ENCODE data around the gene DCDC1.

The DCDC1 gene

GRCh38 chr11:30908857-30909256 lies 460.7 kb downstream of the DCDC1 start:
- DNase-seq (ENCODE audit: low spot score) = no peak

DNA sequence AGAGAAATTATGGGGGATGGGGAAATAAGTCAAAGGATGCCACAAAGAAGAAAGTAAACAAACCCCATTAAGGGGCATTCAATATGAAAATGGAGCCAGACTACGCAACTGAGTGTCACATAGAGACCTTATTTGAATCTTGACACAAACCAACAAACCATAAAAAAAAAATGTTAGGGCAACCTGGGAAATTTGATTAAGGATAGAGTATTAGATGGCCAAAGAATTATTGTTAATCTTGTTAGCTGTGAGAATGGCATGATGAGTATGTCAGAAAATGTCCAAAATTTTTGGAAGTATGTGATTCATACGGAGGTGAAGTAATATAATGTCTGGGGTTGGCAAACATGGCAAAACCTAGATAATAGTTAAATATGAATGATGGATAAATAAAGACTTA lies 461.3 kb downstream of the DCDC1 start:
- DNase-seq (ENCODE audit: low spot score) = no peak

- DNase-seq (ENCODE audit: low spot score) = no peak
Measured at GRCh38 chr11:30902929-30903328, 466.6 kb downstream of the DCDC1 start.

- DNase-seq (ENCODE audit: low spot score) = no peak
Measured at GRCh38 chr11:30895046-30895445, 474.5 kb downstream of the DCDC1 start.

- DNase-seq (ENCODE audit: low spot score) = no peak
Measured at GRCh38 chr11:30893318-30893717, 476.2 kb downstream of the DCDC1 start.

DNA sequence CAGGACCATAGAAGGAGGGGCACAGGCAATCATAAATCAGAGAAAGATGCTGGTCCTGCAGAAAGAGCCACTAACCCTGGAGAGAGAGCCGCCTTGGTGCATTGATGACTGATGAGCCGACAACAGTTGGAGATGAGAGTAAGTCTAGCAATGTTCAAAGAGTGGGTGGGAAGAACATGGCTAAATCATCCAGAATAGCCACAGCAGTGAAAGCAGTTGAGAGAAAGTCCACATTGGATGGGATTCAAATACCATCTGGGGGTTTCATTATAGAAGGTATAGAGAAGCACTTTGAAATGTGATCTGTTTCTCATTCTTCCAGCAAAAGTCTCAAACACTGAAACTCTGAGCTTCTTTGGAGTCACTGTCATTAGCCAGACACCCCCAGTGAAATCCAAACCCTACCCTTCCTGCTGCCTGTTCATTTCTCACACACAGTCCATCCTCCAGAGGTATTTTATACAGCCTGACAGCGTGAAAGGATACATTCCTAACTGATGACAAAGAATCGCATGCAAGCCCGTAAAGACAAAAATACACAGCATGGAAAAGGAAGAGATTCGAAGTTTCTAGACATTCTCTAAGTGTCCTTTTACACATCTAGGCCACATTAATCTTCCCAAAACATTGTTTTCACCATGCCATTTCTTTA lies 480.3 kb downstream of the DCDC1 start:
- DNase-seq (ENCODE audit: low spot score) = peak; percentile 8

DNA sequence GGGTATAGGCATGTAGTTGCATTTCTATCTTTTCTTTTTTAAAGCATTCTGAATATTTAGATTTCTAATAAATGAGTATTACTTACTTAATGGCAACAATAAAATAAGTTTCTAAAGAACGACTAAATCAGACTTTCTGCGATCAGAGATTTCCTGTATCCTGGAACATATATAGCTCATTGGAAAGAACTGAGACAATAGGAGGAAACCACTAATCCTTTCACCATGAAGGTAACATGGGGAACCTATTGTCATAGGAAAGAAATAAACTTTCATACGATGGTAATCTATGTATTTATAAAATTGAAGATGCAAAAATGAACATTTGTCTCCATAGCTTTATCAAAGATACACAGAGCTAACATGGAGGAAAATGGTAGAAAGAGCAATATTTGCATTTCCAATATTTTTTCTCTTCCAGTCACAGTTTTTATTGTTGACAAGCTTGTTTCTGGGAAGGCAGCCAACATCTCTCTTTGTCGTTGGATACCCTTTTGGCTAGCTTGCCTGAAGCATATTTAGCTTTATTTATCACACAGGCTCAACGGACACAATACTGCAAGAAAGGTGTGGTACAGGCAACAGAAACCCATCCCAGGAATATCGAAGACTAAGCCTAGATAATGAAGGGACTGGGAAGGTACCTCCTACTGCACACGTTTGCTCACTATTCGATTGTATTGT lies 490.1 kb downstream of the DCDC1 start:
- DNase-seq (ENCODE audit: low spot score) = no peak

DNA sequence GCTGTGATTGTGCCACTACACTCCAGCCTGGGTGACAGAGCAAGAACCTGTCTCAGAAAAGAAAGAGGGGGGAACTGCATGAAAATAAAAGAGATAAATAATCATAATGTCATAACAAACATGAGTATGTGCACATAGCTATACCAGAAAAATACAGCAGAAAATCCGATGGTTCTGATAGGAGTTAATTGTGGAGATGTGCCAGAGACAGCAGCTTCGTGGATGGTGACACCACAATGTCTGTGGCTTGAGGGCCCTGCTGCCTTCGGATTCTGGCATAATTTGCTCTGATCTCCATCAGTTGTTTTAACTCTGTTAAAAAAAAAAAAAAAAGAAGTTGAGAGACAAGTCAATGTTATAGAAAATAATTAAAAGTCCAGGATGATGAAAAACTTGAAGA lies 491.1 kb downstream of the DCDC1 start:
- DNase-seq (ENCODE audit: low spot score) = no peak

- no peak for DNase-seq (ENCODE audit: low spot score)
Measured at GRCh38 chr11:30876663-30877396, 492.7 kb downstream of the DCDC1 start.

DNA sequence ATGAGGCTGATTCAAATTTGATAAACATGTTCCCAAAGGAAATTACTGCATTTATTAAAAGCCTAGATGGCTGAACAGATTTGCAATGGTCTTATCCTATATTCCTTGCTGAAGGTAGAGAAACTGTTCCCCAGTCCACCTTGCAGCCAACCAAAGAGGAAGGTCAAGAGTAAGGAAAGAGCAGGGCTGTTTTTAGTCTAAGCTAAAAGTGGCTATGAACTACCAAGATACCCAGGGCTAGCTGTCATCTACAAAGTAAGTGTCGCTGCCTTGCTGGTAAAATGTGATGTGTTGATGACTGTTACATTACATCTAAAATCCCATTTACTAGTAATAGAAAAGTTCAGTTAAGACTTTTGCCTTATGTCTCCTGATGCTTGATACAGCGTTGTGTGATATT lies 493.3 kb downstream of the DCDC1 start:
- DNase-seq (ENCODE audit: low spot score) = no peak

DNA sequence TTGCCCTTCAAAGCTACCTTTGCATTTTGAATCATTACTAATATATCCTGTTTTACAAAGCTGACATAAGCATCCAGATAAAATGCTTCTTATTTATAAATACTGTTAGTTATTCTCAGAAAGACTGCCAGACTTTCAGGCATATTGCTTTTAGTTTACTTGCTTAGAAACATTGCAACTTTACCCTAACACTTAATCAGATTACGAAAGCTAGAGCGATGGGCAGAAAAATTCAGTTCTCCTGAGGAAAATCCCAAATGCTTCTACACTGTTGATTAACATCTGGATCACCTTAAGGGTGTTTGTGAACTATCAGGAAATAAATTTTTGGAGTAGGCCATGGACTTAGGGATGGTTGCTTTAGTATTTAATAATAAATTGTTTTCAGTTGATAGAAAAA lies 493.7 kb downstream of the DCDC1 start:
- DNase-seq (ENCODE audit: low spot score) = no peak

GRCh38 chr11:30873924-30874610 lies 495.5 kb downstream of the DCDC1 start:
- no peak for DNase-seq (ENCODE audit: low spot score)

DNA sequence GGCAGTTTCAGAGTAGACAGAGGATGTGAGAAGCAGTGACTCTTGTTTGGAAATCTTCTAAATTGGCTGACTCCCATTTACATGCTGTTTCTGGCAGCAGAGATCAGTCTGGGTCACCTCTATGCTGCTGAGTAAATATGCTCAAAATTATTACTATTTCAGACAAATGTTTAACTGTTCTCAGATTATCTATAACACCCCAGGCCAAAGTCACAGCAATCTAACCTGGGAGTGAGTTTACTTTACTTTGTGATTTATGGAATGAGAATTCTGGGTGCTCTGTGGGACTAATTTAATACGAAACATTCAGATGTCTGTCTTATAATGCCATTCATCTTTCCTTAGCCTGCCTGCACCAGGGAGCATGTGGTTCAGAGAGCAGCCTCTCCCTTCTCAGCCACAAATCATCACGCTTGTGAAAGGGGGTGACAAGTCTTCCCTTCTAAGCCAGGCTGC lies 500.9 kb downstream of the DCDC1 start:
- DNase-seq (ENCODE audit: low spot score) = no peak

GRCh38 chr11:30863209-30863608 lies 506.3 kb downstream of the DCDC1 start:
- DNase-seq (ENCODE audit: low spot score) = no peak

DNA sequence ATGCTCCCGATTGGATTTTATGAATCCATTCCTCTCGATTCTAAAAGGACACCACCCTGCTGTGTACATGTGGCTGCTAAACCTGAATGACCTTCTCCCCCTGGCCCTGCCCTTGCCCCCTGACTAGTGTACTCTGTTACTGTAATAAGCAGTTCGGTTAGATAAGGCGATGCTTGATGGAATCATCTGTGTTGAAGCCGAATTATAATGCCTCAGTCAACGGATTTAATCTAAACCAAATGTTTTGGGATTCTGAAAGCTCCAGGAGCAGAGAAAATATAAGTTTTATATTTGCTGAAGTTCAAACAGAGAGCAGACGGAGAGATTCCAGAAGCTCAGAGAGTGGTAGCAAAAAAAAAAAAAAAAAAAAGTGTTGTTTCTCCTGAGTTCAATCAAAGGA lies 508.0 kb downstream of the DCDC1 start:
- DNase-seq (ENCODE audit: low spot score) = no peak

DNA sequence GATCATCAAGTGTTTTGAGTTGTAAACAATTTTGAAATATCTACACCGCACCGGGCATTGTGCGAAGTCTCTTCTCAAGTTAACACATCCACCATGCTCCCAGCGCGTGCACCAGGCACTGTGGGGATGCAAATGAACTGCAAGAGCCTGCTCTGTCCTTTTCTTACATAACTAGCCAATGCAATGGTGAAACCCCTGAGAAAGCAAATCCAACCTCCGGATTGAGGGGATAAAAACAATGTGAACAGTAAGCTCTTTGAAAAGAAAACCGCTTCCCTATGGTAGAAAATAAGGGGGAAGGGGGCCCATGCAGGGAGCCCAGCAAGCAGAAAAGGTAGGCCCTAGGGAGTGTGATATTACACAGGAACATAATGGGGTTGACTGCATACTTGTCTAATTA lies 508.5 kb downstream of the DCDC1 start:
- DNase-seq (ENCODE audit: low spot score) = no peak

DNA sequence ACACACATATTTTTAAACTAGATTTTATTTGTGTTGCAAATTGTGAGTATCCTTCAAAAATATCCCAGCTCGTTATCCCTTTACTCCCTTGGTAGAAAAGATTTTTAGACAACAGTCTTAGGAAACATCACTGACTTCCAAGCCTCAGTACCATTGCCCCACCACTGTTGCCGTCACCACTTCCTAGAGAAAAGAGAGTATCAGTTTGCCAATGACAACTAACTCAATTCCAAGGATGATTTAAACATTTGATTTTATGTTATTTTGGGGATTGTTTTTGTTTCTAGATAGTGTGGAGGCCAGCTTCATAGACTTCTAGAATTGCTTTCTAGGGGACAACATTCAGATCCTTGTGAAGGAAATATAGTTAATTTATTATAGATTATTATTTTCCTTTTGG lies 509.4 kb downstream of the DCDC1 start:
- no peak for DNase-seq (ENCODE audit: low spot score)

DNA sequence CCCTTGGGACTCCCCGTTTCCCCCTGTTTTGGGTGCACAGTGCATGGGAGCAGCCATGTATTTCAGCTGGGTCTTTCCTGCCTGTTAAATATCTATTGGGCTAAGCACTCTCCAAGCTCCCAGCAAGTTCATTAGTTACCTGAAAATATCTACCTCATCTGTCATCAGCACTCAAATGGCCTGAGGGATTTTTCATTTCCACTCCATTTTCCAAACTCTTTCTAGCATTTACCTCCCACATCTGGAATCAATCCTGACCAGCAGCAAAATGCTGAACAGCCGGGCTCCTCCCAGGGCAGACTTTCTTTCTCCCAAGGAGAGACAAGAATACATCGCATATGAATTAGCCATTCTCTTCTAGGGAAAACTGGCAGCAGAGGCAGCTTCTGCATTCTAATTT lies 509.9 kb downstream of the DCDC1 start:
- no peak for DNase-seq (ENCODE audit: low spot score)

- peak; percentile 18 for DNase-seq (ENCODE audit: low spot score)
Measured at GRCh38 chr11:30855383-30856006, 514.0 kb downstream of the DCDC1 start.

DNA sequence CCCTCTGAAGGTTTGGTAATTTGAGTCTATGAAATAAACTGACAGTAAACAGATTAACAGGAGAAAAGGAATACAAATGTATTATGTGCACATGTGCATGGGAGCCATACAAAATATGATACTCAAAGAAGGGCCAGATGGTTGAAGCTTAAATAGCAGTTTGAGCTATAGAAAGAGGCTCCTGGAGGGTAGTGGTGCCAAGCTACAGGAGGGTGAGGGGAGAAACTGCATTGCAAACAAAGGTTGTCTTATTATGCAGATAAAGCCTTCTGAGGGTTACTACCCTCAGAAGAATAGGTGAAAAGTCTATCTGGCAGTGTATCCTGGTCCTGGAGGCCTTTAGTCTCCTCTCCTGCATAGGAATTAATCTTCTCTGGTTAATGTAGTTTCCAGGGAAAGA lies 516.1 kb downstream of the DCDC1 start:
- DNase-seq (ENCODE audit: low spot score) = no peak

DNA sequence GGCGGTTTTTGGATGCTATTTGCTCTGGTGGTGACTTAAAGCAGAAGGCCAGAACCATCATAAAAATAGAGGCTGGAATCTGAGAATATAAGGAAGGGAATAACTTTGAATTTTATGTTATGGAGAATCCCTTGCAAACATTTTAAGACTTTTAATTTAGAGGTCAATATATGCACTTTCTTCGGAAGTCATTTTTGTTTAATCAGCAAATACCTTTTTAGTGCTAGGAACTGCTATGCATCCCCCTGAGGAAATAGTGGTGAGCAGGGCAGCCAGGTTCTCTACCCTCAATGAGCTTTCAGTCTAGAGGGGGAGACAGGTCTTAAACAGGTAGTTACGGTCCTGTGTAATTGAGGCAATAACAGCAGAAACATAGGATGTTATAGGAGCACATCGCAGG lies 516.9 kb downstream of the DCDC1 start:
- no peak for DNase-seq (ENCODE audit: low spot score)

DNA sequence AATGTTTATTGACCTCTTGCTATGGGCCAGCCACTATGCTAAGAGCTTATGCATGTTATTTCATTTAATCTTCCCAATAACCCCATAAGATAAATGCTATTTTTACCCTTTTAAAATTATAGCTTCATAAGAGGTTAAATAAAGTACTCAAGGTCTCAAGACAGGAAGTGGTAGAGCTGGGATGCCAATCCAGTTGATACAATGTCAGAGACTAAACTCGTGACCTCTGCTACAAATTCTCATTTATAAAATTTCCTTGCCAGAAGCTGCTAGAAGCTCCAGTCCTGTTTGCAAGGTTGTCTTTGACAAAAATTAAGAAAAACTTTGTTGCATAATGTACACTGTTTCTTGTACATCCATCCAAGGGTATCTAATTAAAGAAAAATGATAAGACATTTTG lies 517.4 kb downstream of the DCDC1 start:
- DNase-seq (ENCODE audit: low spot score) = no peak
